Mucosa of descending colon (tissue), 3 donors: Measurements from ENCODE around the gene HS1BP3. TPM values are rescaled to one million over a fixed set of nuclear protein-coding genes. Genes with fewer than 3 reads are reported as not detected.

Experiments used
- ATAC-seq: fragments of 200-7000 bp; cut with Tn5 transposase; one replicate; pipeline ENCODE4 v1.9.1; 2020; ENCODE audit warnings: mild to moderate bottlenecking, moderate library complexity
- DNase-seq, 3 donors: peaks; one replicate each; pipeline ENCODE4 v3.0.0-alpha.2; 2020
- H3K36me3 ChIP-seq: fragments of 200-600 bp; one replicate; pipeline ENCODE4 v1.8.0; 2021; ENCODE audit warnings: low read depth, mild to moderate bottlenecking
- H3K4me1 ChIP-seq: fragments of 200-600 bp; one replicate; pipeline ENCODE4 v1.8.0; 2021; ENCODE audit warnings: low read depth, mild to moderate bottlenecking
- H3K4me3 ChIP-seq: fragments of 200-600 bp; one replicate; pipeline ENCODE4 v1.8.0; 2021; ENCODE audit warnings: mild to moderate bottlenecking
- H3K9me3 ChIP-seq: fragments of 200-600 bp; one replicate; pipeline ENCODE4 v1.8.0; 2021; ENCODE audit warnings: mild to moderate bottlenecking
- CTCF ChIP-seq: fragments of 200-600 bp; IDR thresholded peaks from one replicate; pipeline ENCODE4 v1.8.0; 2022; ENCODE audit warnings: antibody characterized with exemption, mild to moderate bottlenecking
- intact Hi-C, 2 donors: fragments of 100-400 bp; cut with DNase I in 1 of 2; cut with micrococcal nuclease in 1 of 2; formaldehyde crosslinking; loops; one replicate each; pipeline versions ENCODE4 v1.11.0 to v1.11.1; 2022; cut with DNase I, micrococcal nuclease
- long read RNA-seq, 2 donors: library from polyadenylated mRNA; unstranded; transcript quantifications; one replicate each; pipeline ENCODE4 v2.0.0, GENCODE V29; 2019 to 2021
- total RNA-seq, 3 donors: library from RNA; stranded (reverse); fragmentation: NEBNext Ultra II Directional in 2 of 3; extraction: Animal tissue kit (Norgen Biotek cat#: 25700) in 2 of 3; gene quantifications; one replicate each; pipeline versions ENCODE4 v1.2.1 to v1.2.4, GENCODE V29; 2021 to 2023
- donor health status: DM: no; HTN: no; CAD: no; lungs with moderate emphysema.
- donor health status: DM: no; HTN: no; CAD: no.
- donor health status: DM: no; HTN: yes; CAD: no.

HS1BP3 gene
- total RNA-seq = 10 to 100 TPM; 28.8 to 47.0 (median 29.7) TPM
- long read RNA-seq, donor 1, transcript HS1BP3-201 (7 exons, 2,370 nt) = major isoform, 20 of 46 reads
- long read RNA-seq, donor 1, partial matches to known transcripts = 7 of 46 reads
- long read RNA-seq, donor 1, other reads (novel, unspliced or antisense) = 19 of 46 reads
- long read RNA-seq, donor 2, transcript HS1BP3-201 (7 exons, 2,370 nt) = major isoform, 5 of 17 reads
- long read RNA-seq, donor 2, partial matches to known transcripts = 7 of 17 reads
- long read RNA-seq, donor 2, other reads (novel, unspliced or antisense) = 5 of 17 reads

- H3K4me1 ChIP-seq = peaks cover 19% of the 10 kb centered on the region
- H3K4me3 ChIP-seq = peak within 1 kb of the TSS; percentile 69
- H3K9me3 ChIP-seq = no peaks in the 10 kb centered on the region
- TF ChIP-seq CTCF = peak; percentile 97
- ATAC-seq (peak; percentile 98), DNase-seq (peak; percentile 90 to 95 (median 94))
- H3K36me3 ChIP-seq = no peaks in the 10 kb centered on the region
- intact Hi-C loops = no loop called here
Observed at GRCh38 chr2:20650877-20651730, at the start of gene HS1BP3. Gene HS1BP3, minus strand, starts transcription at chr2:20651098. Its CDS starts 35 bp downstream, at chr2:20651063.

GRCh38 chr2:20698916-20699613 lies 48.2 kb upstream of the HS1BP3 start:
- Histone ChIP-seq H3K36me3 (no peaks in the 10 kb centered on the region), H3K9me3 (no peaks in the 10 kb centered on the region), H3K4me3 (no peak overlapping the region), H3K4me1 (no peaks in the 10 kb centered on the region)
- no peak for TF ChIP-seq CTCF
- ATAC-seq (no peak), DNase-seq (no peak)
- intact Hi-C loops = no loop called here

GRCh38 chr2:20697322-20697934 lies 46.5 kb upstream of the HS1BP3 start:
- intact Hi-C loops = no loop called here
- TF ChIP-seq CTCF = no peak
- H3K4me3 ChIP-seq = no peak overlapping the region
- no peaks in the 10 kb centered on the region for H3K4me1 ChIP-seq
- no peaks in the 10 kb centered on the region for H3K9me3 ChIP-seq
- H3K36me3 ChIP-seq = no peaks in the 10 kb centered on the region
- DNase-seq (no peak), ATAC-seq (no peak)

GRCh38 chr2:20696366-20696765 lies 45.5 kb upstream of the HS1BP3 start:
- no peak for DNase-seq
- intact Hi-C loops = no loop called here
- Histone ChIP-seq H3K9me3 (no peaks in the 10 kb centered on the region), H3K36me3 (no peaks in the 10 kb centered on the region), H3K4me3 (no peak overlapping the region), H3K4me1 (no peaks in the 10 kb centered on the region)
- TF ChIP-seq CTCF = no peak
- no peak for ATAC-seq

GRCh38 chr2:20693317-20693716 lies 42.4 kb upstream of the HS1BP3 start:
- intact Hi-C loops = no loop called here
- H3K4me1 ChIP-seq = peaks cover 8% of the 10 kb centered on the region
- TF ChIP-seq CTCF = no peak
- H3K9me3 ChIP-seq = no peaks in the 10 kb centered on the region
- H3K4me3 ChIP-seq = no peak overlapping the region
- H3K36me3 ChIP-seq = no peaks in the 10 kb centered on the region
- DNase-seq (no peak), ATAC-seq (no peak)
